Transverse colon (tissue), 4 donors: Measurements from ENCODE around the gene FUNDC1.

Source experiments
- EP300 ChIP-seq: sonication (generic); formaldehyde crosslinking; IDR thresholded peaks from one replicate; pipeline ENCODE4 v1.6.1; 2017; ENCODE audit warnings: antibody characterized with exemption, low read depth
- POLR2A ChIP-seq: fragments of 450-650 bp; IDR thresholded peaks from one replicate; pipeline ENCODE4 v1.6.1; 2016; ENCODE audit warnings: antibody characterized with exemption, mild to moderate bottlenecking, moderate library complexity
- POLR2AphosphoS5 ChIP-seq, 3 donors: sonication (generic); formaldehyde crosslinking; IDR thresholded peaks; one replicate each; pipeline ENCODE4 v1.6.1; 2016; ENCODE audit warnings: antibody characterized with exemption in 3 of 3
- TF ChIP-seq, protein P1 (sequence below), 5 experiments: fragments of 200-600 bp in 3 of 5; fragments of 450-650 bp in 2 of 5; sonication (generic) in 3 of 5; IDR thresholded peaks; 1 replicate in 2 of 5; 2 replicates in 3 of 5; pipeline ENCODE4 v1.5.1; 2016 to 2017; ENCODE audit warnings: antibody characterized with exemption in 5 of 5, inconsistent platforms in 3 of 5, mild to moderate bottlenecking in 2 of 5, moderate library complexity in 1 of 5

DNA sequence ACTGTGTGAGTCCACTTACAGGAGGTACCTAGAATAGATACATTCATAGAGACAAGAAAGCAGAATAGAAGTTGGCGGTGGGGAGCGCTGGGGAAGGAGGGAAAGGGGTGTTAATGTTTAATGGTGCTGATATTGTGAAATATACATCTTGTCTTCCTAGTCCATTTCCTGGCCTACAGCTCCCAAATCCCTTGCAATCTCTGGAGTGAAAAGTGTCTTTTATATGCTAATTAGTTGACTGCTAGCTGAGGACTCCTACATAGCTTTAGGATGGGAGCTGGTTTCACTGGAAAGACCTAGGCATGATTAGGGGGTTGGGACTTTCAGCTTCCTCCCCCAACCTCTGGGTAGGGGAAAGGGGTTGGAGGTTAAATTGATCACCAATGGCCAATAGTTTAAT lies 36.0 kb downstream of the FUNDC1 start:
- TF ChIP-seq, protein P1, sequence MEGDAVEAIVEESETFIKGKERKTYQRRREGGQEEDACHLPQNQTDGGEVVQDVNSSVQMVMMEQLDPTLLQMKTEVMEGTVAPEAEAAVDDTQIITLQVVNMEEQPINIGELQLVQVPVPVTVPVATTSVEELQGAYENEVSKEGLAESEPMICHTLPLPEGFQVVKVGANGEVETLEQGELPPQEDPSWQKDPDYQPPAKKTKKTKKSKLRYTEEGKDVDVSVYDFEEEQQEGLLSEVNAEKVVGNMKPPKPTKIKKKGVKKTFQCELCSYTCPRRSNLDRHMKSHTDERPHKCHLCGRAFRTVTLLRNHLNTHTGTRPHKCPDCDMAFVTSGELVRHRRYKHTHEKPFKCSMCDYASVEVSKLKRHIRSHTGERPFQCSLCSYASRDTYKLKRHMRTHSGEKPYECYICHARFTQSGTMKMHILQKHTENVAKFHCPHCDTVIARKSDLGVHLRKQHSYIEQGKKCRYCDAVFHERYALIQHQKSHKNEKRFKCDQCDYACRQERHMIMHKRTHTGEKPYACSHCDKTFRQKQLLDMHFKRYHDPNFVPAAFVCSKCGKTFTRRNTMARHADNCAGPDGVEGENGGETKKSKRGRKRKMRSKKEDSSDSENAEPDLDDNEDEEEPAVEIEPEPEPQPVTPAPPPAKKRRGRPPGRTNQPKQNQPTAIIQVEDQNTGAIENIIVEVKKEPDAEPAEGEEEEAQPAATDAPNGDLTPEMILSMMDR (IDR thresholded peaks at IDR 0.05): no peak
- TF ChIP-seq POLR2A (no peak), POLR2AphosphoS5 (IDR thresholded peaks at IDR 0.05) (no peak), EP300 (no peak)
